Peyer's patch (tissue), 4 donors: ENCODE data around the gene DCC.

Experiments used
- CTCF ChIP-seq, 6 experiments: fragments of 450-650 bp in 4 of 6; fragments of 200-600 bp in 2 of 6; sonication (generic) in 1 of 6; IDR thresholded peaks; one replicate each; pipeline ENCODE4 v1.5.1; 2017 to 2019; ENCODE audit warnings: antibody characterized with exemption in 6 of 6, mild to moderate bottlenecking in 3 of 6, moderate library complexity in 1 of 6
- POLR2A ChIP-seq, 2 donors: fragments of 450-650 bp; IDR thresholded peaks; one replicate each; pipeline ENCODE4 v1.5.1; 2017; ENCODE audit warnings: antibody characterized with exemption in 2 of 2, mild to moderate bottlenecking in 2 of 2, moderate library complexity in 2 of 2

- no peak for TF ChIP-seq POLR2A (IDR thresholded peaks at IDR 0.05)
- no peak for TF ChIP-seq CTCF (IDR thresholded peaks at IDR 0.05)
These were observed 112.4 kb downstream of the DCC start for GRCh38 chr18:52452427-52452826.
